HepG2 (cell line): Measurements from ENCODE around the gene MTMR4. TPM values are rescaled to one million over a fixed set of nuclear protein-coding genes. Genes with fewer than 3 reads are reported as not detected.

Source experiments
- CREBL2 ChIP-seq: sonication (generic); formaldehyde crosslinking; IDR thresholded peaks from 2 replicates; pipeline ENCODE4 v1.8.1; 2023; ENCODE audit warnings: missing genetic modification reagents, mild to moderate bottlenecking, borderline replicate concordance
- CTCF ChIP-seq: sonication (generic); formaldehyde crosslinking; IDR thresholded peaks from 2 replicates; pipeline ENCODE4 v1.5.0; 2020; ENCODE audit warnings: mild to moderate bottlenecking, missing genetic modification reagents, moderate library complexity
- GZF1 ChIP-seq: sonication (generic); formaldehyde crosslinking; IDR thresholded peaks from 2 replicates; pipeline ENCODE4 v1.5.1; 2020; ENCODE audit warnings: mild to moderate bottlenecking, missing genetic modification reagents
- HIVEP1 ChIP-seq: sonication (generic); formaldehyde crosslinking; IDR thresholded peaks from 2 replicates; pipeline ENCODE4 v1.4.0; 2020; ENCODE audit warnings: mild to moderate bottlenecking, missing genetic modification reagents
- HOXA3 ChIP-seq: sonication (generic); formaldehyde crosslinking; IDR thresholded peaks from 2 replicates; pipeline ENCODE4 v1.5.0; 2020; ENCODE audit warnings: missing genetic modification reagents
- KLF6 ChIP-seq: IDR thresholded peaks from 2 replicates; pipeline ENCODE4 v1.8.0; 2016; ENCODE audit warnings: missing biosample characterization, missing genetic modification reagents
- NFATC3 ChIP-seq: sonication (generic); formaldehyde crosslinking; IDR thresholded peaks from 2 replicates; pipeline ENCODE4 v1.5.1; 2020; ENCODE audit warnings: mild to moderate bottlenecking, missing genetic modification reagents
- RBM39 ChIP-seq: fragments of 200-400 bp; formaldehyde crosslinking; IDR thresholded peaks from one replicate; pipeline ENCODE4 v1.6.1; 2018; ENCODE audit warnings: antibody characterized with exemption, mild to moderate bottlenecking, low read depth, low read length; ENCODE audit not compliant: poor library complexity, severe bottlenecking
- RELA ChIP-seq: sonication (generic); formaldehyde crosslinking; IDR thresholded peaks from 2 replicates; pipeline ENCODE4 v1.4.0; 2020; ENCODE audit warnings: missing genetic modification reagents
- RFX3 ChIP-seq: IDR thresholded peaks from 2 replicates; pipeline ENCODE4 v1.6.1; 2016; ENCODE audit warnings: missing biosample characterization, missing genetic modification reagents
- SMAD3 ChIP-seq: sonication (generic); formaldehyde crosslinking; IDR thresholded peaks from 2 replicates; pipeline ENCODE4 v1.4.0; 2020; ENCODE audit warnings: missing genetic modification reagents
- THYN1 ChIP-seq: sonication (generic); formaldehyde crosslinking; IDR thresholded peaks from 2 replicates; pipeline ENCODE4 v1.8.1; 2023; ENCODE audit warnings: low read depth, mild to moderate bottlenecking, moderate library complexity, missing genetic modification reagents, borderline replicate concordance
- ZMAT3 ChIP-seq: sonication (generic); formaldehyde crosslinking; conservative IDR thresholded peaks from 2 replicates; pipeline ENCODE4 v1.7.0; 2021; ENCODE audit warnings: missing genetic modification reagents
- ZNF232 ChIP-seq: sonication (generic); formaldehyde crosslinking; IDR thresholded peaks from 2 replicates; pipeline ENCODE4 v1.4.0; 2020; ENCODE audit warnings: missing genetic modification reagents, borderline replicate concordance
- ZNF441 ChIP-seq: sonication (generic); formaldehyde crosslinking; IDR thresholded peaks from 2 replicates; pipeline ENCODE4 v1.7.0; 2021; ENCODE audit warnings: missing genetic modification reagents, borderline replicate concordance
- ZNF503 ChIP-seq: sonication (generic); formaldehyde crosslinking; IDR thresholded peaks from 2 replicates; pipeline ENCODE4 v1.4.0; 2020; ENCODE audit warnings: missing genetic modification reagents
- ZNF513 ChIP-seq: sonication (generic); formaldehyde crosslinking; conservative IDR thresholded peaks from 2 replicates; pipeline ENCODE4 v1.5.0; 2020; ENCODE audit warnings: missing genetic modification reagents
- ZNF674 ChIP-seq: sonication (generic); formaldehyde crosslinking; IDR thresholded peaks from 2 replicates; pipeline ENCODE4 v1.5.0; 2020; ENCODE audit warnings: low read depth, mild to moderate bottlenecking, missing genetic modification reagents
- ZNF800 ChIP-seq: sonication (generic); formaldehyde crosslinking; IDR thresholded peaks from 2 replicates; pipeline ENCODE4 v1.4.0; 2020; ENCODE audit warnings: missing genetic modification reagents
- polyA plus RNA-seq, 8 experiments: library from polyadenylated mRNA; depleted of rRNA in 3 of 8; stranded (reverse) in 7 of 8; unstranded in 1 of 8; fragments of >200 nt; fragmentation: Illumina TruSeq in 4 of 8; extraction: Trizol in 4 of 8; gene quantifications; 2 replicates each; pipeline versions ENCODE4 v1.2.1 to v1.2.3, GENCODE V29; 2011 to 2016; ENCODE audit warnings: low read depth in 4 of 8, missing spikeins in 1 of 8, mixed read lengths in 1 of 8; ENCODE audit not compliant: insufficient read depth in 1 of 8
- total RNA-seq, 5 experiments: library from RNA; depleted of rRNA; stranded (reverse); fragments of >200 nt; fragmentation: Illumina TruSeq; extraction: Trizol; gene quantifications; 2 replicates each; pipeline ENCODE4 v1.2.3, GENCODE V29; 2016; ENCODE audit warnings: low read depth in 1 of 5

Gene MTMR4
- total and polyA plus RNA-seq, 2 of the 13 experiments (the other 11 are each of a cell fraction or from before 2014, with no cell fraction given): 62.5 to 65.1 TPM

GRCh38 chr17:58517378-58517927 is 3.0 kb upstream of the MTMR4 start (continued):
- 0 out of 2 replicates have a peak, but pooled peaks have one; percentile 29 for TF ChIP-seq ZNF674
- TF ChIP-seq RBM39: peak; percentile 86
- peak; percentile 82; the same call in 1 of the 2 replicates for TF ChIP-seq ZNF513 (CRISPR knock-in tag)
- TF ChIP-seq RELA (CRISPR knock-in tag): no peak
- no peak; the same call in 1 of the 2 replicates for TF ChIP-seq ZNF441 (CRISPR knock-in tag)
- peak; percentile 58; the same call in 1 of the 2 replicates for TF ChIP-seq ZNF232 (CRISPR knock-in tag)
- TF ChIP-seq SMAD3: 0 out of 2 replicates have a peak, but pooled peaks have one; percentile 1
- no peak for TF ChIP-seq KLF6 (CRISPR knock-in tag)
- TF ChIP-seq CTCF: 0 out of 2 replicates have a peak, but pooled peaks have one; percentile 1
- TF ChIP-seq HIVEP1 (CRISPR knock-in tag): peak; percentile 41; the same call in 1 of the 2 replicates
- no peak for TF ChIP-seq NFATC3 (CRISPR knock-in tag)
- TF ChIP-seq ZMAT3 (CRISPR knock-in tag): no peak; the same call in 1 of the 2 replicates
- TF ChIP-seq CREBL2 (CRISPR knock-in tag): 0 out of 2 replicates have a peak, but pooled peaks have one; percentile 79
- TF ChIP-seq HOXA3 (CRISPR knock-in tag): no peak
- no peak for TF ChIP-seq THYN1
- 0 out of 2 replicates have a peak, but pooled peaks have one; percentile 36 for TF ChIP-seq ZNF800
- no peak for TF ChIP-seq RFX3 (CRISPR knock-in tag)
- peak; percentile 2; the same call in 1 of the 2 replicates for TF ChIP-seq ZNF503 (CRISPR knock-in tag)
- TF ChIP-seq GZF1 (CRISPR knock-in tag): no peak
